ENCODE data around the gene EPS8L3.

The EPS8L3 gene

GRCh38 chr1:109777980-109778625 is 14.4 kb upstream of the EPS8L3 start:
- H3K27me3 ChIP-seq (replicated peaks; ENCODE audit: control insufficient read depth, insufficient read depth, low read length), result no peaks in the 10 kb centered on the region
- no peaks in the 10 kb centered on the region for H3K36me3 ChIP-seq (ENCODE audit: control insufficient read depth, insufficient read depth, low read length)
- H3K4me3 ChIP-seq (replicated peaks; ENCODE audit: low read depth, low read length), result no peak overlapping the region
- no peak for TF ChIP-seq CTCF (IDR thresholded peaks at IDR 0.05; ENCODE audit: insufficient read depth, low read length, poor library complexity, severe bottlenecking)
- no peak for DNase-seq (ENCODE audit: extremely low read depth, insufficient read length)

- Histone ChIP-seq H3K36me3 (ENCODE audit: control insufficient read depth, insufficient read depth, low read length) (no peaks in the 10 kb centered on the region), H3K4me3 (replicated peaks; ENCODE audit: low read depth, low read length) (no peak overlapping the region), H3K27me3 (replicated peaks; ENCODE audit: control insufficient read depth, insufficient read depth, low read length) (no peaks in the 10 kb centered on the region)
- DNase-seq (ENCODE audit: extremely low read depth, insufficient read length), result no peak
- no peak for TF ChIP-seq CTCF (IDR thresholded peaks at IDR 0.05; ENCODE audit: insufficient read depth, low read length, poor library complexity, severe bottlenecking)
These were observed 13.7 kb upstream of the EPS8L3 start for GRCh38 chr1:109777436-109777835.

GRCh38 chr1:109776911-109777310 is 13.2 kb upstream of the EPS8L3 start:
- TF ChIP-seq CTCF (IDR thresholded peaks at IDR 0.05; ENCODE audit: insufficient read depth, low read length, poor library complexity, severe bottlenecking), result peak; percentile 93
- DNase-seq (ENCODE audit: extremely low read depth, insufficient read length), result peak; percentile 43
- Histone ChIP-seq H3K27me3 (replicated peaks; ENCODE audit: control insufficient read depth, insufficient read depth, low read length) (no peaks in the 10 kb centered on the region), H3K36me3 (ENCODE audit: control insufficient read depth, insufficient read depth, low read length) (no peaks in the 10 kb centered on the region), H3K4me3 (replicated peaks; ENCODE audit: low read depth, low read length) (no peak overlapping the region)

- TF ChIP-seq CTCF (IDR thresholded peaks at IDR 0.05; ENCODE audit: insufficient read depth, low read length, poor library complexity, severe bottlenecking), result no peak
- H3K4me3 ChIP-seq (replicated peaks; ENCODE audit: low read depth, low read length), result no peak overlapping the region
- no peaks in the 10 kb centered on the region for H3K27me3 ChIP-seq (replicated peaks; ENCODE audit: control insufficient read depth, insufficient read depth, low read length)
- DNase-seq (ENCODE audit: extremely low read depth, insufficient read length), result no peak
- H3K36me3 ChIP-seq (ENCODE audit: control insufficient read depth, insufficient read depth, low read length), result no peaks in the 10 kb centered on the region
These were observed 12.6 kb upstream of the EPS8L3 start for GRCh38 chr1:109776206-109776835.

GRCh38 chr1:109775398-109775797 is 11.7 kb upstream of the EPS8L3 start:
- no peak for DNase-seq (ENCODE audit: extremely low read depth, insufficient read length)
- no peak for TF ChIP-seq CTCF (IDR thresholded peaks at IDR 0.05; ENCODE audit: insufficient read depth, low read length, poor library complexity, severe bottlenecking)
- no peaks in the 10 kb centered on the region for H3K36me3 ChIP-seq (ENCODE audit: control insufficient read depth, insufficient read depth, low read length)
- no peaks in the 10 kb centered on the region for H3K27me3 ChIP-seq (replicated peaks; ENCODE audit: control insufficient read depth, insufficient read depth, low read length)
- H3K4me3 ChIP-seq (replicated peaks; ENCODE audit: low read depth, low read length), result no peak overlapping the region

Measured in GM06990 (cell line).